Activated CD8-positive, alpha-beta T cell treated with anti-CD3 and anti-CD28 coated beads for 36 hours (primary cell): ENCODE data around the gene RC3H2. TPM values are rescaled to one million over a fixed set of nuclear protein-coding genes. Genes with fewer than 3 reads are reported as not detected.

ENCODE experiments used
- ATAC-seq: fragments of 200-7000 bp; cut with Tn5 transposase; one replicate; pipeline ENCODE4 v1.10.0; 2021; ENCODE audit warnings: mild to moderate bottlenecking, moderate library complexity
- CTCF ChIA-PET: fragments of 350-600 bp; sonication (Branson Sonifier 250); formaldehyde crosslinking; loops from one replicate; lab custom pipeline; 2021; ENCODE audit warnings: antibody characterized with exemption; lab: Charles Lee
- POLR2A ChIA-PET: fragments of 350-600 bp; sonication (Branson Sonifier 250); formaldehyde crosslinking; loops from one replicate; lab custom pipeline; 2021; ENCODE audit warnings: antibody characterized with exemption; lab: Charles Lee
- DNase-seq: peaks from one replicate; pipeline ENCODE4 v3.0.0-alpha.2; 2020
- H3K27ac Mint-ChIP-seq: one replicate; pipeline ENCODE4 v1.8.0; 2021; ENCODE audit warnings: mild to moderate bottlenecking, mixed read lengths
- H3K27me3 Mint-ChIP-seq: one replicate; pipeline ENCODE4 v1.8.0; 2021; ENCODE audit warnings: mixed read lengths
- H3K36me3 Mint-ChIP-seq: one replicate; pipeline ENCODE4 v1.8.0; 2021; ENCODE audit warnings: low read depth, mixed read lengths
- H3K4me1 Mint-ChIP-seq: one replicate; pipeline ENCODE4 v1.8.0; 2021; ENCODE audit warnings: low read depth, mixed read lengths
- H3K4me3 Mint-ChIP-seq: one replicate; pipeline ENCODE4 v1.8.0; 2021; ENCODE audit warnings: mild to moderate bottlenecking, moderate library complexity, mixed read lengths
- H3K9me3 Mint-ChIP-seq: one replicate; pipeline ENCODE4 v1.8.0; 2021; ENCODE audit warnings: mixed read lengths
- intact Hi-C: fragments of 100-400 bp; cut with micrococcal nuclease; formaldehyde crosslinking; loops from one replicate; pipeline ENCODE4 v1.10.0; 2022
- total RNA-seq, 2 experiments: library from RNA; stranded (reverse); gene quantifications; one replicate each; pipeline ENCODE4 v1.2.3, GENCODE V29; 2021
- TF ChIP-seq, protein P1 (sequence below): fragments of 200-600 bp; IDR thresholded peaks from one replicate; pipeline ENCODE4 v1.8.0; 2022; ENCODE audit warnings: antibody characterized with exemption, mild to moderate bottlenecking

RC3H2 gene
- total RNA-seq, 2 experiments from 2014 or later: 22.7 to 22.8 TPM

DNA sequence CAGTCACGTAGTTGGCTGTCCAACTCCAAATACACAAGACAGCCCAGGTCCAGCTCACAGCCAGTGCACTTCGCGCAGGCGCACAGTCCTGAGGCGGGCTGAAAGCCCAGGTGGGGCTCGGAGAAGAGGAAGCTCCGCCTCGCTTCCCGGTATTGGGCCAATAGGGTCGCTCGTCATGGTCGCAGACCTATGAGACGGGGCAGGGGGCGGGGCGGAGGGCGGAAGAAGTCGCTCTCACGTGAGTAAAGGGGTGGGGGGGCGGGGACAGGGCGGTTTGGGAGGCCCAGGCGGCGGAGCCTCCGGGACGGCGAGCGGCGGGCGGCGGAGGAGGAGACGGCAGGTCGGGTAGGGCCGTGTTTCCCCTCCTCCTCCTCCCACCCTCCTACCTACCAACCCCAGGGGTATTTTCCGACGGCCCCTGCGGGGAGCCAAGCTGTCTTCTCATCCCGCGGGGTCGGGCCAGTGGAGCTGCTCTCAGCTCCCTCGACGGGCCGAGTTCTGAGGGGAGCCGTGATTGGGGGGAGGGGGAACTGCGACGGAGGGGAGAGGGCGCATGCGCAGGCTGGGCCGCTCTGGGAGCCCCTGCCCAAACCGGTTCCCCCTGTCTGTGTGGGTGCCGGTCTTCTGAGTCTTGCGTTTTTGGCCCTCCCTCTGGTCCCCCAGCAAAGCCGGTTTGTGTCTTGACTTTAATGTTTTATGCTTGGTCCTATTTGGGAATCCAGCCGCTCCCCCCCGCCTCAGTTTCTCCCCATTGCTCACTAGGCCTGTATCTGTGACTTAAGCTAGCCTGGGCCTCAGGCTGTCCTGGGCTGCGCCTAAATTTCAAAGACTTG, 35.8 kb upstream of the RC3H2 start, which contains the start of gene RABGAP1:
RABGAP1 (plus strand) TSS at position 272 of the 833 bp plus-strand sequence. CDS start 16,040 bp downstream, outside the sequence.
- DNase-seq (peak; percentile 99), ATAC-seq (peak; percentile 99)
- H3K27me3 Mint-ChIP-seq: no peaks in the 10 kb centered on the region
- H3K27ac Mint-ChIP-seq: peak within 1 kb of the TSS; percentile 92
- CTCF ChIA-PET: interaction anchor here (1.0 to 1.9 kb wide), 5 partner anchors 9 to 37 kb away, joined by 3 to 9 read pairs (median 4); partner anchors contain the start of gene ZBTB26
- intact Hi-C loops: no loop called here
- H3K4me1 Mint-ChIP-seq: peaks cover 39% of the 10 kb centered on the region
- TF ChIP-seq, protein P1, sequence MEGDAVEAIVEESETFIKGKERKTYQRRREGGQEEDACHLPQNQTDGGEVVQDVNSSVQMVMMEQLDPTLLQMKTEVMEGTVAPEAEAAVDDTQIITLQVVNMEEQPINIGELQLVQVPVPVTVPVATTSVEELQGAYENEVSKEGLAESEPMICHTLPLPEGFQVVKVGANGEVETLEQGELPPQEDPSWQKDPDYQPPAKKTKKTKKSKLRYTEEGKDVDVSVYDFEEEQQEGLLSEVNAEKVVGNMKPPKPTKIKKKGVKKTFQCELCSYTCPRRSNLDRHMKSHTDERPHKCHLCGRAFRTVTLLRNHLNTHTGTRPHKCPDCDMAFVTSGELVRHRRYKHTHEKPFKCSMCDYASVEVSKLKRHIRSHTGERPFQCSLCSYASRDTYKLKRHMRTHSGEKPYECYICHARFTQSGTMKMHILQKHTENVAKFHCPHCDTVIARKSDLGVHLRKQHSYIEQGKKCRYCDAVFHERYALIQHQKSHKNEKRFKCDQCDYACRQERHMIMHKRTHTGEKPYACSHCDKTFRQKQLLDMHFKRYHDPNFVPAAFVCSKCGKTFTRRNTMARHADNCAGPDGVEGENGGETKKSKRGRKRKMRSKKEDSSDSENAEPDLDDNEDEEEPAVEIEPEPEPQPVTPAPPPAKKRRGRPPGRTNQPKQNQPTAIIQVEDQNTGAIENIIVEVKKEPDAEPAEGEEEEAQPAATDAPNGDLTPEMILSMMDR: no peak
- H3K36me3 Mint-ChIP-seq: peaks cover 21% of the 10 kb centered on the region
- H3K4me3 Mint-ChIP-seq: peak within 1 kb of the TSS; percentile 99
- POLR2A ChIA-PET: interaction anchor here (0.6 to 3.1 kb wide), 7 partner anchors 9 to 285 kb away, joined by 3 to 27 read pairs (median 7); partner anchors contain the start of genes RC3H2, ZBTB26 and ZBTB6
- no peaks in the 10 kb centered on the region for H3K9me3 Mint-ChIP-seq

DNA sequence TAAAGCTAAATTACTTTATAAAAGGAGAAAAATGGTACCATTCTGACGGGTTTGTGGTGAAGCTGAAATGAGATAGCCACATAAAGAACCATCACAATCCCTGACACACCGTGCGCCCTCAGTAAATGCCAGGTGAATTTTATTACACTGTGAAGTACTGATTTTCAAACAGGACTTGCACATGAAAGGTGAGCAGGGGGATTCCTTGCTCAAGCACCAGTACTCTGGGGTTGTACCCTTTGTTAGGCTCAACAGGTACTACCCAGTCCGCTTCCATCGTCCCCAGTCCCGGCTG, 35.2 kb upstream of the RC3H2 start:
- intact Hi-C loops: no loop called here
- CTCF ChIA-PET: interaction anchor here (1.0 to 1.9 kb wide), 5 partner anchors 9 to 37 kb away, joined by 3 to 9 read pairs (median 4); partner anchors contain the start of gene ZBTB26
- Mint-ChIP-seq H3K4me3 (peak overlapping the region; percentile 99), H3K36me3 (peaks cover 21% of the 10 kb centered on the region), H3K27ac (peak overlapping the region; percentile 89), H3K27me3 (no peaks in the 10 kb centered on the region), H3K9me3 (no peaks in the 10 kb centered on the region), H3K4me1 (peaks cover 33% of the 10 kb centered on the region)
- peak; percentile 3 for ATAC-seq
- DNase-seq: no peak
- POLR2A ChIA-PET: interaction anchor here (0.6 to 3.1 kb wide), 7 partner anchors 9 to 285 kb away, joined by 3 to 27 read pairs (median 7); partner anchors contain the start of genes RC3H2, ZBTB26 and ZBTB6
- TF ChIP-seq, protein P1: no peak

DNA sequence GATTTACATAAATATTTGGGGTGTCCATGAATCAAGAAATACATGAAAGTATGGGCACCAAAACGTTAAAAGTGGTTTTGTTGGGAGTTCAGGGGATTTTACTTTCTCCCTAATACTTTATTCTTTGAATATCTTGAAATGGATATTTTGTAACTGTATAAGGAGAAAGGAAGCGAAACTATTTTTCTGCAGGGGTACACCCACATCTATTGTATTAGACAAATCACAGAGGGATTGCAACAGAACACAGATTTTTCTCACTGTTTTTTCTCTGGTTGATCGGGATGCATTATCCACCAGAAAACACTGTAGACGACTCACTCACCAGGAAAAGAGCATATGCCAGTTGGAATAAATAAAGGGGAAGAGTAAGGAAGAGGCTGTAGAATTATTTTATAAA, 34.4 kb upstream of the RC3H2 start:
- DNase-seq: no peak
- ChIA-PET POLR2A (interaction anchor here (1.8 to 3.1 kb wide), 3 partner anchors 10 to 27 kb away, joined by 4 to 11 read pairs (median 7); partner anchors contain the start of gene ZBTB6), CTCF (interaction anchor here (1.2 to 1.9 kb wide), 2 partner anchors 10 to 16 kb away, joined by 3 to 9 read pairs; no protein-coding TSS in a partner anchor)
- Mint-ChIP-seq H3K36me3 (peaks cover 22% of the 10 kb centered on the region), H3K27ac (peak overlapping the region; percentile 77), H3K9me3 (no peaks in the 10 kb centered on the region), H3K4me1 (peaks cover 30% of the 10 kb centered on the region), H3K4me3 (peak overlapping the region; percentile 36), H3K27me3 (no peaks in the 10 kb centered on the region)
- TF ChIP-seq, protein P1: no peak
- ATAC-seq: no peak
- intact Hi-C loops: no loop called here

DNA sequence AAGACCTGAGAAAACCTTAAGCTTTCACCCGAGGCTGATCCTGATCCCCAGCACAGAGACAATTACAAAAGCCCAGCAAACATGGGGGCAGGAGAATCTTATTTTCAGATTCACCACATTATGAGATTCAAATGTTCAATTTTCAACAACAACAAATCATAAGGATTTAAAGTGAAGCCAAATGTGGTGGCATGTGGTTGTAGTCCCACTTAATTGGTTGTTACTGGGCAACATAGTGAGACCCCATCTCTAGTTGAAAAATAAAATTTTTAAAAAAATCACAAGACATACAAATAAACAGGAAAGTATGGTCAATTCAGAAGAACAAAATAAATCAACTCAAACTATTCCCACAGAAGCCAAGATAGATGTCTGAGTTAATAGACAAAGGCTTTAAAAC, 31.7 kb upstream of the RC3H2 start:
- no peak overlapping the region for H3K27ac Mint-ChIP-seq
- H3K4me3 Mint-ChIP-seq: no peak overlapping the region
- H3K9me3 Mint-ChIP-seq: no peaks in the 10 kb centered on the region
- H3K27me3 Mint-ChIP-seq: no peaks in the 10 kb centered on the region
- ChIA-PET CTCF (interaction anchor here (0.8 kb wide), 1 partner anchor 11 kb away, joined by 3 read pairs; no protein-coding TSS in a partner anchor), POLR2A (no interaction called here)
- DNase-seq: no peak
- ATAC-seq: no peak
- peaks cover 26% of the 10 kb centered on the region for H3K4me1 Mint-ChIP-seq
- peaks cover 24% of the 10 kb centered on the region for H3K36me3 Mint-ChIP-seq
- TF ChIP-seq, protein P1: no peak
- intact Hi-C loops: no loop called here
